AG09319 (cell line): ENCODE data around the gene VPS13D.

Source experiments
- DNase-seq: peaks from one replicate; pipeline ENCODE4 v3.0.0-alpha.2; 2010; ENCODE audit warnings: low read depth; ENCODE audit errors: extremely low read depth
- CTCF ChIP-seq: IDR thresholded peaks from 2 replicates; pipeline ENCODE4 v1.5.1; 2011; ENCODE audit warnings: low read depth, mild to moderate bottlenecking, inconsistent platforms, low read length, moderate library complexity

VPS13D gene

GRCh38 chr1:12358499-12358898 lies 128.7 kb downstream of the VPS13D start:
- no peak for DNase-seq
- no peak for TF ChIP-seq CTCF

GRCh38 chr1:12359359-12360133 lies 129.7 kb downstream of the VPS13D start:
- TF ChIP-seq CTCF, result no peak

GRCh38 chr1:12368646-12369045 lies 138.8 kb downstream of the VPS13D start:
- DNase-seq, result no peak

More at GRCh38 chr1:12359359-12360133, 129.7 kb downstream of the VPS13D start:
- DNase-seq, result no peak

GRCh38 chr1:12369258-12369657 lies 139.4 kb downstream of the VPS13D start:
- no peak for DNase-seq
- no peak for TF ChIP-seq CTCF

More at GRCh38 chr1:12368646-12369045, 138.8 kb downstream of the VPS13D start:
- no peak for TF ChIP-seq CTCF

- no peak for DNase-seq
- TF ChIP-seq CTCF, result no peak
Observed at GRCh38 chr1:12370333-12370975, 140.6 kb downstream of the VPS13D start.

GRCh38 chr1:12371053-12371452 lies 141.2 kb downstream of the VPS13D start:
- DNase-seq, result no peak

More at GRCh38 chr1:12371053-12371452, 141.2 kb downstream of the VPS13D start:
- TF ChIP-seq CTCF, result no peak
